HepG2 (cell line): ENCODE results near the gene REPIN1. TPM values are rescaled to one million over a fixed set of nuclear protein-coding genes. Genes with fewer than 3 reads are reported as not detected.

ENCODE experiments used
- HOXA7 ChIP-seq: sonication (generic); formaldehyde crosslinking; IDR thresholded peaks from 2 replicates; pipeline ENCODE4 v1.8.1; 2022; ENCODE audit warnings: mild to moderate bottlenecking, missing genetic modification reagents, moderate library complexity
- JUNB ChIP-seq: sonication (generic); formaldehyde crosslinking; IDR thresholded peaks from 2 replicates; pipeline ENCODE4 v1.8.0; 2022; ENCODE audit warnings: missing genetic modification reagents, mild to moderate bottlenecking, borderline replicate concordance
- KLF13 ChIP-seq: sonication (generic); formaldehyde crosslinking; IDR thresholded peaks from 2 replicates; pipeline ENCODE4 v1.4.0; 2020; ENCODE audit warnings: mild to moderate bottlenecking, missing genetic modification reagents
- MXD3 ChIP-seq: IDR thresholded peaks from 2 replicates; pipeline ENCODE4 v1.6.1; 2016; ENCODE audit warnings: mild to moderate bottlenecking, missing biosample characterization, missing genetic modification reagents
- PRDM4 ChIP-seq: sonication (generic); formaldehyde crosslinking; IDR thresholded peaks from 2 replicates; pipeline ENCODE4 v1.9.0; 2021; ENCODE audit warnings: missing genetic modification reagents, borderline replicate concordance
- THAP11 ChIP-seq: IDR thresholded peaks from 2 replicates; pipeline ENCODE4 v1.6.1; 2016; ENCODE audit warnings: missing biosample characterization, missing genetic modification reagents
- TRIM24 ChIP-seq: sonication (generic); formaldehyde crosslinking; IDR thresholded peaks from 2 replicates; pipeline ENCODE4 v1.8.0; 2022; ENCODE audit warnings: mild to moderate bottlenecking, missing genetic modification reagents
- YEATS2 ChIP-seq: sonication (generic); formaldehyde crosslinking; IDR thresholded peaks from 2 replicates; pipeline ENCODE4 v1.4.0; 2020; ENCODE audit warnings: missing genetic modification reagents, borderline replicate concordance
- ZMYM4 ChIP-seq: sonication (generic); formaldehyde crosslinking; IDR thresholded peaks from 2 replicates; pipeline ENCODE4 v1.8.1; 2023; ENCODE audit warnings: mild to moderate bottlenecking, missing genetic modification reagents
- ZNF710 ChIP-seq: sonication (generic); formaldehyde crosslinking; IDR thresholded peaks from 2 replicates; pipeline ENCODE4 v1.5.0; 2020; ENCODE audit warnings: mild to moderate bottlenecking, missing genetic modification reagents, borderline replicate concordance
- polyA plus RNA-seq, 8 experiments: library from polyadenylated mRNA; depleted of rRNA in 3 of 8; stranded (reverse) in 7 of 8; unstranded in 1 of 8; fragments of >200 nt; fragmentation: Illumina TruSeq in 4 of 8; extraction: Trizol in 4 of 8; gene quantifications; 2 replicates each; pipeline versions ENCODE4 v1.2.1 to v1.2.3, GENCODE V29; 2011 to 2016; ENCODE audit warnings: low read depth in 4 of 8, missing spikeins in 1 of 8, mixed read lengths in 1 of 8; ENCODE audit not compliant: insufficient read depth in 1 of 8
- total RNA-seq, 5 experiments: library from RNA; depleted of rRNA; stranded (reverse); fragments of >200 nt; fragmentation: Illumina TruSeq; extraction: Trizol; gene quantifications; 2 replicates each; pipeline ENCODE4 v1.2.3, GENCODE V29; 2016; ENCODE audit warnings: low read depth in 1 of 5
- TF ChIP-seq, protein P1 (sequence below): sonication (generic); formaldehyde crosslinking; IDR thresholded peaks from 2 replicates; pipeline ENCODE4 v1.5.1; 2020; ENCODE audit warnings: mild to moderate bottlenecking, missing genetic modification reagents, moderate library complexity
- TF ChIP-seq, protein P2 (sequence below): sonication (generic); formaldehyde crosslinking; IDR thresholded peaks from 2 replicates; pipeline ENCODE4 v1.4.0; 2020; ENCODE audit warnings: mild to moderate bottlenecking, missing genetic modification reagents
- TF ChIP-seq, protein P3 (sequence below): sonication (generic); formaldehyde crosslinking; IDR thresholded peaks from 2 replicates; pipeline ENCODE4; 2020; ENCODE audit warnings: missing genetic modification reagents, mild to moderate bottlenecking, borderline replicate concordance

Gene REPIN1
- total and polyA plus RNA-seq, 2 of the 13 experiments (the other 11 are each of a cell fraction or from before 2014, with no cell fraction given) = 69.9 to 108 TPM

- TF ChIP-seq, protein P1, sequence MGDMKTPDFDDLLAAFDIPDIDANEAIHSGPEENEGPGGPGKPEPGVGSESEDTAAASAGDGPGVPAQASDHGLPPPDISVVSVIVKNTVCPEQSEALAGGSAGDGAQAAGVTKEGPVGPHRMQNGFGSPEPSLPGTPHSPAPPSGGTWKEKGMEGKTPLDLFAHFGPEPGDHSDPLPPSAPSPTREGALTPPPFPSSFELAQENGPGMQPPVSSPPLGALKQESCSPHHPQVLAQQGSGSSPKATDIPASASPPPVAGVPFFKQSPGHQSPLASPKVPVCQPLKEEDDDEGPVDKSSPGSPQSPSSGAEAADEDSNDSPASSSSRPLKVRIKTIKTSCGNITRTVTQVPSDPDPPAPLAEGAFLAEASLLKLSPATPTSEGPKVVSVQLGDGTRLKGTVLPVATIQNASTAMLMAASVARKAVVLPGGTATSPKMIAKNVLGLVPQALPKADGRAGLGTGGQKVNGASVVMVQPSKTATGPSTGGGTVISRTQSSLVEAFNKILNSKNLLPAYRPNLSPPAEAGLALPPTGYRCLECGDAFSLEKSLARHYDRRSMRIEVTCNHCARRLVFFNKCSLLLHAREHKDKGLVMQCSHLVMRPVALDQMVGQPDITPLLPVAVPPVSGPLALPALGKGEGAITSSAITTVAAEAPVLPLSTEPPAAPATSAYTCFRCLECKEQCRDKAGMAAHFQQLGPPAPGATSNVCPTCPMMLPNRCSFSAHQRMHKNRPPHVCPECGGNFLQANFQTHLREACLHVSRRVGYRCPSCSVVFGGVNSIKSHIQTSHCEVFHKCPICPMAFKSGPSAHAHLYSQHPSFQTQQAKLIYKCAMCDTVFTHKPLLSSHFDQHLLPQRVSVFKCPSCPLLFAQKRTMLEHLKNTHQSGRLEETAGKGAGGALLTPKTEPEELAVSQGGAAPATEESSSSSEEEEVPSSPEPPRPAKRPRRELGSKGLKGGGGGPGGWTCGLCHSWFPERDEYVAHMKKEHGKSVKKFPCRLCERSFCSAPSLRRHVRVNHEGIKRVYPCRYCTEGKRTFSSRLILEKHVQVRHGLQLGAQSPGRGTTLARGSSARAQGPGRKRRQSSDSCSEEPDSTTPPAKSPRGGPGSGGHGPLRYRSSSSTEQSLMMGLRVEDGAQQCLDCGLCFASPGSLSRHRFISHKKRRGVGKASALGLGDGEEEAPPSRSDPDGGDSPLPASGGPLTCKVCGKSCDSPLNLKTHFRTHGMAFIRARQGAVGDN = peak; percentile 89
- TF ChIP-seq, protein P2, sequence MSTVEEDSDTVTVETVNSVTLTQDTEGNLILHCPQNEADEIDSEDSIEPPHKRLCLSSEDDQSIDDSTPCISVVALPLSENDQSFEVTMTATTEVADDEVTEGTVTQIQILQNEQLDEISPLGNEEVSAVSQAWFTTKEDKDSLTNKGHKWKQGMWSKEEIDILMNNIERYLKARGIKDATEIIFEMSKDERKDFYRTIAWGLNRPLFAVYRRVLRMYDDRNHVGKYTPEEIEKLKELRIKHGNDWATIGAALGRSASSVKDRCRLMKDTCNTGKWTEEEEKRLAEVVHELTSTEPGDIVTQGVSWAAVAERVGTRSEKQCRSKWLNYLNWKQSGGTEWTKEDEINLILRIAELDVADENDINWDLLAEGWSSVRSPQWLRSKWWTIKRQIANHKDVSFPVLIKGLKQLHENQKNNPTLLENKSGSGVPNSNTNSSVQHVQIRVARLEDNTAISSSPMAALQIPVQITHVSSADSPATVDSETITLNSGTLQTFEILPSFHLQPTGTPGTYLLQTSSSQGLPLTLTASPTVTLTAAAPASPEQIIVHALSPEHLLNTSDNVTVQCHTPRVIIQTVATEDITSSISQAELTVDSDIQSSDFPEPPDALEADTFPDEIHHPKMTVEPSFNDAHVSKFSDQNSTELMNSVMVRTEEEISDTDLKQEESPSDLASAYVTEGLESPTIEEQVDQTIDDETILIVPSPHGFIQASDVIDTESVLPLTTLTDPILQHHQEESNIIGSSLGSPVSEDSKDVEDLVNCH = no peak
- TF ChIP-seq, protein P3, sequence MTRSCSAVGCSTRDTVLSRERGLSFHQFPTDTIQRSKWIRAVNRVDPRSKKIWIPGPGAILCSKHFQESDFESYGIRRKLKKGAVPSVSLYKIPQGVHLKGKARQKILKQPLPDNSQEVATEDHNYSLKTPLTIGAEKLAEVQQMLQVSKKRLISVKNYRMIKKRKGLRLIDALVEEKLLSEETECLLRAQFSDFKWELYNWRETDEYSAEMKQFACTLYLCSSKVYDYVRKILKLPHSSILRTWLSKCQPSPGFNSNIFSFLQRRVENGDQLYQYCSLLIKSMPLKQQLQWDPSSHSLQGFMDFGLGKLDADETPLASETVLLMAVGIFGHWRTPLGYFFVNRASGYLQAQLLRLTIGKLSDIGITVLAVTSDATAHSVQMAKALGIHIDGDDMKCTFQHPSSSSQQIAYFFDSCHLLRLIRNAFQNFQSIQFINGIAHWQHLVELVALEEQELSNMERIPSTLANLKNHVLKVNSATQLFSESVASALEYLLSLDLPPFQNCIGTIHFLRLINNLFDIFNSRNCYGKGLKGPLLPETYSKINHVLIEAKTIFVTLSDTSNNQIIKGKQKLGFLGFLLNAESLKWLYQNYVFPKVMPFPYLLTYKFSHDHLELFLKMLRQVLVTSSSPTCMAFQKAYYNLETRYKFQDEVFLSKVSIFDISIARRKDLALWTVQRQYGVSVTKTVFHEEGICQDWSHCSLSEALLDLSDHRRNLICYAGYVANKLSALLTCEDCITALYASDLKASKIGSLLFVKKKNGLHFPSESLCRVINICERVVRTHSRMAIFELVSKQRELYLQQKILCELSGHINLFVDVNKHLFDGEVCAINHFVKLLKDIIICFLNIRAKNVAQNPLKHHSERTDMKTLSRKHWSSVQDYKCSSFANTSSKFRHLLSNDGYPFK (CRISPR knock-in tag) = no peak; the same call in 1 of the 2 replicates
- TF ChIP-seq KLF13 (CRISPR knock-in tag) = 0 out of 2 replicates have a peak, but pooled peaks have one; percentile 36
- no peak for TF ChIP-seq ZNF710 (CRISPR knock-in tag)
- no peak for TF ChIP-seq HOXA7 (CRISPR knock-in tag)
- no peak for TF ChIP-seq YEATS2
- TF ChIP-seq TRIM24 (CRISPR knock-in tag) = no peak
- no peak for TF ChIP-seq PRDM4 (CRISPR knock-in tag)
- no peak for TF ChIP-seq THAP11 (CRISPR knock-in tag)
- TF ChIP-seq ZMYM4 (CRISPR knock-in tag) = 0 out of 2 replicates have a peak, but pooled peaks have one; percentile 5
- no peak for TF ChIP-seq JUNB (CRISPR knock-in tag)
- peak; percentile 57 for TF ChIP-seq MXD3 (CRISPR knock-in tag)
These were observed 28.4 kb upstream of the REPIN1 start (continued) for GRCh38 chr7:150340024-150340749.
